Amygdala (tissue), 56 donors: ENCODE data around the gene LBX1.

Experiments used
- DNase-seq, 56 donors: peaks; one replicate each; lab custom pipeline; 2025; lab: John Stamatoyannopoulos, UW

The LBX1 gene

DNA sequence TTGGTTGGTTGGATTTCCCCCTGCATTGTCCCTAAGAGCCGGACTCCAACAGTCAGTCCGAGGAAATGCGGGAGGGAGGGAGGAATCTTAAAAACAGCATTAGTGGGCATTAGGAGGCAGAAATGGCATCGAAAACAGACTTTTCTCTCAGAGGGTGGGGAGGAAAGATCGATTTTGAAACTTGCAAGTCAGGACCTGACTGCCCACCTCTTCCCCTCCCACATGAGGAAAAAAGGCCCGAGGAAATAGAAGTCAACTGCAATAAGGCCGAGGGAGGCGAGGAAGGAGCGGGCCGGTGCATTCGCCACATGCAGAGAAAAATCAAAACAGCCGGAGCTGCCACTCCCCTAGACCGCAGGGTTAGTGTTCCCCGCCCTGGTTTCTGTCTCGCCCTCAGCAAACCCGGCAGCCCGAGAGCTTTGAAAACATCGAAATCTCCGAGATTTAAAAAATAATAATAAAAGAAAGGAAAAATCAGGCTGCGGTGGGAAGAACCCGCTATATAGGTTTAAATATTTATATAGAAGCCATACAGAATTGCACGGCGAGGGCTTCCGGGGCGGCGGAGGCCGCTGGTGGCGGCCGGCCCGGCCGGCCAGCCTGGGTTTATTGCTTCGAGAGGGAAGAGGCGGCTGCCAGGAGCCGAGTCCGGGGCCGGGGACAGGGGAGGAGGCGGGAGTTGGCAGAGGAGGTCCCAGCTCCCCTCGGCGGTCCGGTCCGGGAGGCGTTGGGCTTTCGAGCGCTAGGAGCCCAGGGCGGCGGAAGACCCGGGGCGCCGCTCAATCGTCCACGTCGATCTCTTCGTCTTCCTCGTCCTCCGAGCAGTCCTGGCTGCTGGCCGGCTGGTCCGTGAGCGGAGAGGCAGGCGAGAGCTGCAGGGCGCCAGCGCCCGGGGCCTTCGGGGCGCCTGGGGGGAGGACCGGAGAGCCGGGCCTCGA is 2.5 kb downstream of the LBX1 start:
- no peak for DNase-seq

DNA sequence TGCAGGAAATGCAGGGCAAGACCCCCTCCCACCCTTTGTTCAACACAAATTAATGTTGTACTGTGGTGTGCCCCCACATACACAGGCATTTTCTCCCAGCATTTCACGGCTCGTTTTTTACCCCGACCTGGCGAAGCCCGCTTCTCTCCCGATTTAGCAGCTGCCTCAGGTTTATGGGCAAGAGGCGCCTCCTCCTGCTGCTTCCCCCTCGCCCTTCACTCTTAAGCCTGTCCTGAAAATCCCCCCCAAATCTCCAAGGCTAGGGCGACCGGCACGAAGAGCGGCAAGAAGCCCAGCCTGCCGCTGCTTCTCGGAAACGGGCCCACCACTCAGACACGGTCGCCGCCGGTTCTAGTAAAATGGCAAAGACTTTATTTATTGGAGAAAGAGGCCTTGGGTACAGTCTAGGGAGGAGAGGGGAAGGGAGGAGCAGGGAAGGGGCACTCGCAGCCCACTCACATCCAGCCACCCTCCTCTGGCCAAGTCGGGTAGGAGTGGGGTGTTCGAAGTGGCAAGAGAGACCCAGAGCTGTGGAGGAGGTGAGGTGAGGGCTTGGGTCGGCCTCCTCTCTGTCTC is 3.3 kb downstream of the LBX1 start:
- no peak for DNase-seq

DNA sequence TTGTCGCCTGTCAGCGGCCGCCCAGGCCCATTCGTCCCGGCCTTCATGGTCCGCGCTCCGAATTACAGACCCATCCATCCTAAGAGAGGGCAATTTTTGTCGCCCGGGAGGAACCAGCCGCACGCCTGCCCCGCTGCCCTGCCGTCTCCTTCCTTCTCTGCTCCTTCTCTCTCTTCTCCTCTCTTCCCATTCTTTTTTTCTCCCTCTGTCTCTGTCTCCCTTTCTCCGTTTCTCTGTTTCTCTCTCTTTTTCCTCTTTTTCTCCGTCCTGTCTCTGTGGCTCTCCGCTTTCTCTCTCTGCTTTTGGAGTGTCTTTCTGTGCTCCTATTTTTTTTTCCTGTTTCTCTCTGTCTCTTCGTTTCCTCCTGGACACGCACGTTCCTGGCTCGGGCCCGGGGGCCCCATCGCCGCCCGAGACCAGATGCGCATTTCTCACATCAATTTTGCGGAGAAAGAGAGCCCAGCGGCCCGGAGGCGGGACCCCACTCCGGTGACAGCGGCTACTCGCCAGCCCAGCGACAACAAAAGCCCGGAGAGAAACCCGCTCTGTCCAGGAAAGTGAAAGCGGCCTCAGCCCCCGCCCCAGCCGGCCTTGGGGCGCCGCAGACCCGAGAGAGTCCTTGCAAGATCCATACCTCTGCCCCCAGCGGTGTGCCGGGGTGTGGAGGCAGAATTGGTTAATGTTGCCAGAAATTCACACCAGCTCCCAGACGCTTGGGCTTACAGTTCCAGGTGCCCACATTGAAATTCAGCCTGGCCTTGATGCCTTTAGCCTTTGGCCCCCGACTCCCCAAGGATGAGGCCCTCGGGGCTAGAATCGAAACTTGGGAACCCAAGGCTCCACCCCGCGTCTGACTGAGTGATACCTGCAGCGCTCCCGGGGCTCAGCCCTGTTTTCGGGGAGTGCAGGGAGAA is 4.1 kb downstream of the LBX1 start:
- no peak for DNase-seq

DNA sequence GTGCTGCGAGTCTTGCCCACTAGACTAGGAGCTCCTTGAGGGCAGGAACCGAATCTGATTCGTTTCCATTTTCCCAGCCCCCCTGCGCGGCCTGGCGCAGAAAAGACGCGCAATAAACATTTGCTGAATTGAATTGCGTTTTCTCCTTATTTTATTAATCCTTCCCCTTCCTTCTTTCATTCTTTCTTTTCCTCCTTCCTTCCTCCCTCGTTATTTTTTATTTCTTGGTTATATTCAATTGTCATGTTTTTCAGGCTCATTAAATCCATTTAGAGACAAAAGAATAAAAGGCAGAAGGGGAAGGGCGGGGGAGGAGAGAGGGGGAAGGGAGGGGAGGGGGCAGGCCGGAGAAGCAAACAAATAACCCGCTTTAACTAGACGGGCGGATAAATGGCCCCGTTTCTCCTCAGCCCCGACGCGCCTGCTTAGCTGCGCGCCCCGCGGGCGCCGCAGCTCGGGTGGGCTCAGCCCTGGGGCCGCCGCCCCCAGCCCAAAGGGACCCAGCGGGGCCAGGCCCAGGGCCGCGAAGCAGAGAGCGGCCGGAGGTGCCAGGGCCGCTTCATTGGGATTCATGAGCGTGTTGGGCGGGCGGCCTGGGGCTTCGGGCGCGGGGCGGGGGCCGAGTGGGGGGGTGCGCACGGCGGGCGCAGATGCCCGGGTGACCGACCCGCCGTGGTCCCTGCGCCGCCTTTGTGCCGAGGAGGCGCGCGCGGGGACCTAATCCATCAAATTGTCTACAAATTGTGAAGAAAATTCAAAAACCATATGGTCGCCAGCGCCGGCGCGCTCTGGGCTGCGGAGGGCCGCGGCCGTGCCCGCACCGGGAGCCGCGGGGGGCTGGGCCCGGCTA is 5.0 kb downstream of the LBX1 start:
- no peak for DNase-seq

DNA sequence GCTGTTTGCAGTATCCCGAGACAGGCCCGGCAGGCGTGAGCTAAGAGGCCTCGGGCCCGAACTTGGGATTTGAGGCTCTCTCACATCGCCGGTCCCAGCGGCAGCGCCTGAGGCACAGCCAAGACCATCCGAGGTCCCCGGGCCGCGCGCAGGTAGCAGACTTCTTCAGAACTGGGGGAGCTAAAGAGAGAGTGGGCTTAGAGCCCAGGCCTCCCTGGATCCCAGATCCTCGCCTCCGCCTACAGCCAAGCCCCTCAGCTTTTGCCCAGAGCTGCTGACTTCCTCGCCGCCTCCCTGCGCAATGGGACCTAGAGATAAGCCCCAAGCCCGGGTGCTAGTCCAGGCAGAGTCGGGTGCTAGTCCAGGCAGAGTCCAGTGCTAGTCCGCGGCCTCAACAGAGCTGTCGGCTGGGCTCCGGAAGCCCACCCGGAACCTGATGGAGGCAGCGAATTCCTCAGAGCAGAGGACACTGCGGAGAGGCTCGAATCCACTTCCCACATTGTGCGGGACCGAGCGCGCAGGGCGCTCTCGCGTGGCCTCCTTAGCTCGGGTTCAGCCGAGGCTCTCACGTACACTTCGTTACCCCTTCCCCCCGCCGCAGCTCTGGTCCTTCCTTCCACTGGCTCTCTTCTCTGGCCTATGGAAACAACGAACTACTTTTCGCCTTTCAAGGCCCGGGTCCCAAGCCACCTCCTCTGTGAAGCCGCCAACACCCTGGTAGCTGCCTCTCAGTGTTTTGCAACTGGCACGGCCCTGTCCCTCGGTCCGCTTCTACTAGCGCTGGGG is 5.8 kb downstream of the LBX1 start:
- DNase-seq: no peak

DNA sequence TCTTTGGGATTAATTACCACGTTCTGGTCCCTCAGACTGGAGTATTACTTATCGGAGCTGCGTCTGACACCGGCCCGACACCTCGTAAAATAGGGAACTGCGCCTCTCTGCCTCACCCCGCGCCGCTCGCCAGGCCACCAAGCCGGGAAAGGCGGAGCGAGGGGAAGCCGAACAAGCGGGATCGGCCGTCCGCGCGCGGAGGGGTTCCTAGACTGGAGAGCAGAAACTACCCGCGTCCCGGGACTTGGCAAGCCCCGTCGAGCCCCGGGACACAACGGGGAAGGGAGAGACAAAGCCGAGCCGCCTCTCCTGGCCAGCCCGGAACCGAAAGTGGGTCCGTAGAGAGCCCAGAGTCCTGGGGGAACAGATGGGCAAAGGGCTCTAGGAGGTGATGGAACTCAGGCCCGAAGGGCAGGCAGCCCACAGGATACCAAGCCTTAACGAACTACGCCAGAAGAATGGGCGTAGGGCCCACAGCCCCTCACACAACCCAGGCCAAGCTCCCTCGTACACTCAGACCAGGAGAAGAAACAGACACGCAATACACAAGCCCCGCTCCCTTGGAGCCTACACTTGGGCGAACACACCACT is 6.5 kb downstream of the LBX1 start:
- DNase-seq: no peak

DNA sequence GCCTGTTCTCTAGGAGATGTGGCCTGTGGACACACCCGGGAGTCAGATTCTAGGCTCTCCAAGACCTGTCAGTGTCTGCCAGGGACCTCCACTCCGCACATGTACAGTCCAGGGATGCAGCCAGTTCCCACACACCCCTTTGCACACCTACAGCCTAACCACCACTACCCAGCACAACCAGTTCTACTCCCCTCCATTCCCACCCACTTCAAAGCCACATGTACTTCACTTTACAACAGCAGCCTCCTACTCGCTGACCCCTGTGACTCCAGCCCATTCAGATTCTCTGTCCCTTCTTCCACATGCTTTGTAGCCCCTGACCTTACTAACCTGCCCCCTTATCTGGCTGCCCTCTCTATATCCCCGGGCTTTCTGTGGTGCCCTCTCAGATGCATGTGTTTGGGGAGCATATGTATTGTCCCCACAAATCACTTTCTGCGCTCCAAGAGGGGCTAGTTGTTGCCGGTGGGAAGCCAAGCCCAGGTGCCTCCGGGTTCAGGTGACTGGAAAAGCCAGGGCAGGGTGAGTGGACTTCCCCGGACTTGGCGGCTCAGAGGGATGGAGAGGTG is 7.2 kb downstream of the LBX1 start:
- DNase-seq: no peak

DNA sequence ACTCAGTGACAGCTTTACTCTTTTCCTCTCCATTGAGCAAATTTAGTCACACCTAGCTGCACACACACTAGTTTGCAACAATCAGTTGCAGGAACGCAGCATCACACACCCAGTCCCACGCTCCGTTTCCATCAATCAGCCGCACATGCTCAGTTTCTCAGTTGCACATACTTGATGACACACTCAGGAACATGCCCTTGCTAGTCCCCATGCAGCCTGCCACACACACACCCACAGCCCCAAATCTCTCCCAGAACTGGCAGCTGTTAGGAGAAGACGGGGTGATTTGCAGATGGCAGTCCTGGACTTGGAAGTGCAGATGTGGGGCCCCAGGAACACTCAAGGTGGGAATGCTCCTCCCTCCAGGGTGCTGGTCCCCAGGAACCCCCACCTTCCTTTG is 7.7 kb downstream of the LBX1 start:
- DNase-seq: no peak

DNA sequence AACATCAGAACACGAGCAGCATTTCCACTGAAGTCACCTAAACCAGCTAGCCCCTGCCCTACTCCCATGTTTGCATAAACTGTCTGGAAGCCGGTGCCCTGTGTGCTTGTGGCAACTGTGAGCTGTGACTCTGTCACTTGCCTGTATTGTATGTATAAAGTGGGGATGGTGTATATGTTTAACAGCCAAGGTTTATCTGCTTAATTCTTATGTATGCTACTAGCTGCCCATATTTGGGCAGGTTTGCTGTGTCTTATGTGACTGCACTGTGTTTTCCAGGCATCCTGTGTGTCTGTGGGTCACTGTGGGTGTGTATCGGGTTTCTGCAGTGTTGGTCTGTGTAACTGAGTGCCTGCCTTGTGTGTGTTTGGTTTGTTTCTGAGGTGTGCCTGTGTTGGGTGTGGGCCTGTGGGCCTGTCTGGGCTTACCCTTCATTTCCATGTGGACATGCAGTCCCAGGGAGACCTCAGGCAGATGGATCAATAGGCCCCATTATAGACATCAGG is 9.3 kb downstream of the LBX1 start:
- DNase-seq: no peak

DNA sequence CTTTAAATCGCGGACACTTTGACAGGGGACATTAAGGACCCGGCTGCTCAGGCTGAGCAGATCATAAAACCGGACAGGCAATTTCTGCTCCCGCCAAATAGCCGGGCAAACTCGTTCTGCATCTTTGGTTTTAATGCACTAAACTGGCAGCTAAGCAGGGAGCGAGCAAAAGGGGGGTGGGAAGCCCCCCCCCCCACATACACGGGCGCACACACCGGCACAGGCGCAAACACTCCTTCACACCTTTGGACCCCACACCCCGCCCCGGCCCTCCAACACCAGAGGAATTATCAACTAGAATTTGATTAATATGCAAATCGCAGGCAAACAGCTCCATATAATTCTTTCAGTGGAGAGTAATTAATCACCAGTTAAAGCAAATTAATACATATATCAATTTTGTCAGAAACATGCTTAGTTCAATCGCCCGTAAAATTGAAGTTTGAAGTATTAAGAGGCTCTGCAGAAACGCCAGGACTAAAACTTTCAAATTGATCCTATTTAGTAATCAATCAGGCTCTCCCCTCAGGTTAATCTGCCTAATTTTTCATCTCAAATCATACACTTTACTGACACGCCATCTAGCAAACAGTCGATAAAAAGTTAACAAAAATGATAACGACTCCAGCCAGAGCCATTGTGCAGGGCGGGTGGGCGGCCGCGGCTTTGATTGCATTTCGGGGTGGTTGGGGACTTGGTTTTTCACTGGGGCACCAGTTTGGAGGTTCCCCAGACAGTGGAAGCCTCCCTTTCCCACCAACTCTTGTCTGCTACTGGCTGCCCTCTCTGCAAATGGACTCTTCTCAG is 9.9 kb downstream of the LBX1 start:
- no peak for DNase-seq

DNA sequence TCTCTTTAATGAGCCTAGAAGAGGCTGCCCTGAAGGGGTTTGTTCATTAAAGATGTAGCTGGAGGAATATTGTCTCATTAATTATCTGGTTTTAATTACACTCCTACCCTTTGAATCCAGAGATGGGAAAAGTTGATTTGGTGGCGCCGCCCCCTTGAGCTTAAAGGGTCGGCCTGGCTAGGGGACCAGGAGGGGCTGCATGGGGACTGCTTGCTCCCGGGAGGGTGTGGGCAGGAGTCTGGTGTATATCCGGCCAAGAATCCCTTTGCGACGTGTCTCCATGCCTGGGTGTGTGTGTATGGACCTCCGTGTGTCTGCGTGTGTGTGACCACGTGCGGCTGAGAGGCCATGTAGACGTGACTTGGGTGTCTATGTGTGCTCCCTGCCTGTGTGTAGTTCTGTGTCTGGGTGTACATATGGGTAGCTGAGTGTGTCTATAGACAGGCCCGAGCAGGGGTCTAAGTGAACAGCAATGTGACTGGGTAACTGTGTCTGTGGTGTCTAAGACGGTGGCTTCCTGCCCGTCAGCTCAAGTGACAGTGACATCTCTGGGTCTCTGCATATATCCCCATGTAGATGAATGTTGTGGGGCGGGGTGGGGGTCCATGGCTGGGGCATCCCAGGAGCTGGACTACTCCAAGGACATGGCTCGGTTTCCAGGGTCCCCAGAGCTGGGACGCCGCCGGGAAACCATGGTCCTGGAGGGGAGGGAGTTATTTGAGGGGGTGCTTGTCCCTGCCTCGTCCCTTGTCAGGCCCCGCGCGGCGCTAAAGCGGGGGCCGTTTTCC is 10.7 kb downstream of the LBX1 start:
- no peak for DNase-seq

DNA sequence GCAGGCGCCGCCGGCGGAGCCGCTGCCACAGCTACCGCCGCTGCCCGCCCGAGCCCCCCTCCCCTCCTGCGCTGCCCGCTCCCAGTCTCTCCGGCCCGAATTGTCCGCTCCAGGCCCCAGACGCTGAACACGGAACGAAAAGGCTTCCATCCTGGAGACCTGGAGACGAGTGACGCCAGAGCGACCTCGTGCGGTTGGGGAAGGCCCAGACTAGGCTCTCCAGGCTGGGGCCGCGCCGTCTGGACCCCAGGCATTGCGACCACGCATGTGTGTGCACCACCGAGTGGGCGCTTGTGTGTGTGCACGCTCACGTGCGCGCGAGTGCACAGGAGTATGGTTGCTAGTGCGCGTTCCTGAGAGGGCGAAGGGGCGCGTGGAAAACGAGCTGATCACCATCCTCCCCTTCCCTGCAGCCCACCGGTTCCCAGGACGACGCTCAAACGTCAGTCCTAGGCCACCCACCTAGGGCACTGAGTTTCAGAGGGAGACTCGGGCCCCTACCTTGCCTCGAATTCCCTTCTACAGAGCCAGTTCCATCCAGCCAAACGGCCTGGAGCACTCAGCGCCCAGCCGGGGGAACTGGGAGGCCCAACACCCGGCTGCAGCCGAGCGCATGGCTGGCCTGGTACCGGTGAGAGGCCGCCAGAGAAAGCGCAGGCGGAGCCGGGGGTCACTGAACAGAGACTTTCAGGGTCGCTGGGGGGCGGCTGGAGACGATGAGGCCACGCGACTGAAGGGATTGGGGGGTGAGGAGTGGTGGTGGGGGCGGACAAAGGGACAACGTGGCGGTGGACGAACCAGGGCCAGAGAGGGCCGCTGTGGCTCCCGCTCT is 11.6 kb downstream of the LBX1 start:
- peak in 11 of 56 donors; percentile 3 to 42 (median 11) for DNase-seq

DNA sequence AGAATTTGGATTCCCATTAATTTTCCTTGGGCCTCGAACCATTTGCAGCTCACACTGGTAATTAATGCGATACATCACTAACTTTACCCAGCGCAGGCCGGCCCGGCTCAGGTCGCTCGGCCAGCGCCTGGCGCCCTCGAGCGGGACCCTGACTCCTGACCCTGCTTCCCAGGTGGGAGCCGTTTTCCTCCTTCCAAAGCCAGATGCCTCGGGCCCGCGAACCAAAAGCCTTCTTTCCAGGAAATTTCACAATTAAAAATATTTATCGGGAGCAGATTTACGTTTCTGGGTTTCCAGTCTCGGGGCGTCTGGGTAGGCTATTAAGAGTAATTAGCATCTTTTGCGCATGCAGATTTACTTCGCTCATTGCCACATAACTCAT is 12.2 kb downstream of the LBX1 start:
- no peak for DNase-seq

DNA sequence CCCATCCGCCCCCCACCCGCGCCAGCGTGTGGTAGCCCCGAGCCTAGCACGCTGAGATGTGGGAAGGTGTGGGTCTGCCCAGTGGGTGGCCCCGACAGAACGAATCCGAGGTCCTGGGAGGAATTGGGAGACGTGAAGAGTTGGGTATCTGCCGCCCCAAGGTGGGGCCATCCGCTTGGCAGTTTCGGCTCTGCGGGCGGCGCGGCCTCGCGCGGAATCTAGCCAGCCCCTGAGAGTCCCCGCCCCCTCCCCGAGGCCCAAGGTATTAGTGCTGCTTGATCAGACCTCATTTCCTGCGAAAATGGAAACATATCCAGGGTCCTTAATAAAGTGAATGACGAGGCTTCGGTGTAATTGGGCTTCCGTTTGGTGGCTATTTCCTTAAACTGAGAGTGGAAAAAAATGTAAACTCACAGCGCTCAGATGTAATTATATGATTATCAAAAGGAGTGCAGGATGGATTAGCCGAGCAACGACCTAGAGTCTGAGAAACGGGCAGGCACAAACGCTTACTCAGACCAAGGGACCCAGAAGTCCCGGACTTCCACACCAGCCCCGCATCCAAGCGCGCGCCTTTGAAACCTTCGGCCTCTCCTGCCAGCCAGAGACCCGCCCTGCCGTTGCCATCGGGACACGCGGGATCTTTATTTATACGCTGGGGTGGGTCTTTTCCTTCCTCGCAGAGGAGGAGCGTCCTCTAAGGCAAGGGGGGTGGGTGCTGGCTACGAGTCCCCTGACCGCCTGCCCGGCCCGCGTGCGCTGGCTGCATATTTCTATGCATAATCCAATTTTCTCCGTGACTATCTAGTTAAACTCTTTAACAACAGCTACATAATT is 12.8 kb downstream of the LBX1 start:
- DNase-seq: no peak
